Neural progenitor cell (in vitro differentiated cells): Measurements from ENCODE around the gene SAMD11. TPM values are rescaled to one million over a fixed set of nuclear protein-coding genes. Genes with fewer than 3 reads are reported as not detected.

Experiments used
- DNase-seq: peaks from one replicate; pipeline ENCODE4 v3.0.0-alpha.2; 2016; ENCODE audit warnings: low spot score
- H2AFZ ChIP-seq: fragments of 200-600 bp; sonication (generic); replicated peaks from 2 replicates; pipeline ENCODE4 v1.6.1; 2016; ENCODE audit warnings: antibody characterized with exemption
- H3F3A ChIP-seq: fragments of 200-600 bp; sonication (generic); 2 replicates; pipeline ENCODE4 v1.6.1; 2016; ENCODE audit warnings: antibody characterized with exemption, low read depth
- H3K27ac ChIP-seq: fragments of 200-600 bp; sonication (generic); 2 replicates; pipeline ENCODE4 v1.5.1; 2016; ENCODE audit warnings: mild to moderate bottlenecking
- H3K27me3 ChIP-seq: fragments of 200-600 bp; sonication (generic); 2 replicates; pipeline ENCODE4 v1.6.1; 2016; ENCODE audit warnings: mild to moderate bottlenecking, moderate library complexity
- H3K36me3 ChIP-seq: fragments of 200-600 bp; sonication (generic); 2 replicates; pipeline ENCODE4 v1.5.1; 2016
- H3K4me1 ChIP-seq: fragments of 200-600 bp; sonication (generic); 2 replicates; pipeline ENCODE4 v1.6.1; 2016; ENCODE audit warnings: mixed run types
- H3K4me2 ChIP-seq: fragments of 200-600 bp; sonication (generic); 2 replicates; pipeline ENCODE4 v1.6.1; 2016
- H3K4me3 ChIP-seq: fragments of 200-600 bp; sonication (generic); 2 replicates; pipeline ENCODE4 v1.5.1; 2016
- H3K79me2 ChIP-seq: fragments of 200-600 bp; sonication (generic); 2 replicates; pipeline ENCODE4 v1.6.1; 2016; ENCODE audit warnings: low read depth
- H3K9ac ChIP-seq: fragments of 200-600 bp; sonication (generic); 2 replicates; pipeline ENCODE4 v1.6.1; 2016
- H3K9me3 ChIP-seq: fragments of 200-600 bp; sonication (generic); 2 replicates; pipeline ENCODE4 v1.5.1; 2016; ENCODE audit warnings: low read depth
- H4K20me1 ChIP-seq: fragments of 200-600 bp; sonication (generic); 2 replicates; pipeline ENCODE4 v1.6.1; 2016; ENCODE audit warnings: low read depth
- H3K27ac Mint-ChIP-seq: 3 replicates; pipeline ENCODE4 v1.8.0; 2021; ENCODE audit warnings: mixed read lengths
- H3K27me3 Mint-ChIP-seq: 2 replicates; pipeline ENCODE4 v1.8.0; 2022; ENCODE audit warnings: low read depth, mild to moderate bottlenecking, inconsistent platforms, moderate library complexity, mixed read lengths; ENCODE audit not compliant: insufficient read depth
- H3K36me3 Mint-ChIP-seq: 3 replicates; pipeline ENCODE4 v1.8.0; 2021; ENCODE audit warnings: mixed read lengths
- H3K4me1 Mint-ChIP-seq: 3 replicates; pipeline ENCODE4 v1.8.0; 2021; ENCODE audit warnings: mixed read lengths
- H3K4me3 Mint-ChIP-seq: 3 replicates; pipeline ENCODE4 v1.8.0; 2021; ENCODE audit warnings: mild to moderate bottlenecking, moderate library complexity, mixed read lengths
- H3K9me3 Mint-ChIP-seq: 3 replicates; pipeline ENCODE4 v1.8.0; 2020; ENCODE audit warnings: mixed read lengths
- EZH2 ChIP-seq: fragments of 200-600 bp; sonication (generic); IDR thresholded peaks from 2 replicates; pipeline ENCODE4 v1.6.1; 2017; ENCODE audit warnings: antibody characterized with exemption, mild to moderate bottlenecking, moderate library complexity
- EZH2phosphoT487 ChIP-seq: fragments of 200-600 bp; sonication (generic); IDR thresholded peaks from 2 replicates; pipeline ENCODE4 v1.6.1; 2017; ENCODE audit warnings: antibody characterized with exemption
- total RNA-seq: library from RNA; depleted of rRNA; stranded (reverse); fragments of >200 nt; gene quantifications from 2 replicates; pipeline ENCODE4 v1.2.3, GENCODE V29; 2015; ENCODE audit warnings: low replicate concordance
- TF ChIP-seq, protein P1 (sequence below): fragments of 200-600 bp; sonication (generic); IDR thresholded peaks from 2 replicates; pipeline ENCODE4 v1.5.1; 2017; ENCODE audit warnings: antibody characterized with exemption, mild to moderate bottlenecking

SAMD11 gene
- total RNA-seq, 1 donor from 2014 or later, result not detected

DNA sequence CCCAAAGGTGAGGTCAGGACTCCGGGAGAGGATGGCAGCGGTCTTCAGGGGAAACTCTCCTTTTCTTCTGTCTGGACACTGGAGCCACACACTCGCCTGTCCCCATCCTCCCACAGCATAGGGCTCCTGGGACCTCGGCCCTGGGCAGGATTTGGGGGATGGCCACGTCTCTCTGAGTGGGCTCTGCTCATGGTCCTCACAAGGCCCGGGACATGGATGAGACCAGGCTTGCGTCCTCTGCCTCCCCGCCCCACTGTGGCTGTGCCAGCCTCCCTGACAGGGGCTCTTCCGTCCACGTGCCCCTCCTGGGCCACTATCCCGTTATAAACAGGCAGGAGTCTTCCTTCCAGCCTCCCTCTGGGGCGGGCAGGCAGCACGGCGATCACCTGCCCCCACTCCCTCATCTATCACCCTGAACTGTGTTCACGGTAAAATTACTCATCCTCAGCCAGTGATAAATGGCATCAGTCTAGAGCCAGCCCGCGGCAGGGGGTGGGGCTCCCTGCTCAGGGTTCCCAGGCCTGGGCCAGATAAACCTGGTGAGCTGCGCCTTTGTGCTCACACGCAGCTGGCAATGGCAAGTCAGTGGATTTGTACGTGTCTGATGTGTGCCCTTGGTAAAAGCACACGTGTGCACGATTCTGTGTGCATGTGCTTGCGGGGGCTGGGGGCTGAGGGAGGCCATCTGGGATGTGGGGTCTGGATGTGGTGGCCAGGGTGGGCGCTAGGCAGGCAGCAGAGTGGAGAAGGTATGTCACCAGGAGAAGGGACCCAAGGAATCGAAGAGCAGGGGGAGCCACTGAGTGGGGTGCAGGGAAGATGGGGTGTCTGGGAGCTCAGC lies 12.6 kb upstream of the SAMD11 start:
- Histone ChIP-seq H3K79me2 (no peaks in the 10 kb centered on the region), H4K20me1 (no peaks in the 10 kb centered on the region), H3K36me3 (no peaks in the 10 kb centered on the region), H3K4me2 (no peak overlapping the region), H3K27me3 (peaks cover 80% of the 10 kb centered on the region), H3K9ac (no peak overlapping the region), H3K4me3 (no peak overlapping the region), H3K9me3 (no peaks in the 10 kb centered on the region), H3F3A (peaks cover 5% of the 10 kb centered on the region), H3K27ac (no peak overlapping the region), H3K4me1 (no peaks in the 10 kb centered on the region), H2AFZ (no peak overlapping the region)
- no peak for TF ChIP-seq EZH2
- TF ChIP-seq, protein P1, sequence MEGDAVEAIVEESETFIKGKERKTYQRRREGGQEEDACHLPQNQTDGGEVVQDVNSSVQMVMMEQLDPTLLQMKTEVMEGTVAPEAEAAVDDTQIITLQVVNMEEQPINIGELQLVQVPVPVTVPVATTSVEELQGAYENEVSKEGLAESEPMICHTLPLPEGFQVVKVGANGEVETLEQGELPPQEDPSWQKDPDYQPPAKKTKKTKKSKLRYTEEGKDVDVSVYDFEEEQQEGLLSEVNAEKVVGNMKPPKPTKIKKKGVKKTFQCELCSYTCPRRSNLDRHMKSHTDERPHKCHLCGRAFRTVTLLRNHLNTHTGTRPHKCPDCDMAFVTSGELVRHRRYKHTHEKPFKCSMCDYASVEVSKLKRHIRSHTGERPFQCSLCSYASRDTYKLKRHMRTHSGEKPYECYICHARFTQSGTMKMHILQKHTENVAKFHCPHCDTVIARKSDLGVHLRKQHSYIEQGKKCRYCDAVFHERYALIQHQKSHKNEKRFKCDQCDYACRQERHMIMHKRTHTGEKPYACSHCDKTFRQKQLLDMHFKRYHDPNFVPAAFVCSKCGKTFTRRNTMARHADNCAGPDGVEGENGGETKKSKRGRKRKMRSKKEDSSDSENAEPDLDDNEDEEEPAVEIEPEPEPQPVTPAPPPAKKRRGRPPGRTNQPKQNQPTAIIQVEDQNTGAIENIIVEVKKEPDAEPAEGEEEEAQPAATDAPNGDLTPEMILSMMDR, result no peak
- TF ChIP-seq EZH2phosphoT487, result no peak
- Mint-ChIP-seq H3K27ac (no peak overlapping the region), H3K36me3 (peaks cover 5% of the 10 kb centered on the region), H3K4me3 (peak overlapping the region; percentile 41), H3K9me3 (peaks cover 6% of the 10 kb centered on the region), H3K27me3 (peaks cover 13% of the 10 kb centered on the region), H3K4me1 (peaks cover 20% of the 10 kb centered on the region)
- peak; percentile 1 for DNase-seq

DNA sequence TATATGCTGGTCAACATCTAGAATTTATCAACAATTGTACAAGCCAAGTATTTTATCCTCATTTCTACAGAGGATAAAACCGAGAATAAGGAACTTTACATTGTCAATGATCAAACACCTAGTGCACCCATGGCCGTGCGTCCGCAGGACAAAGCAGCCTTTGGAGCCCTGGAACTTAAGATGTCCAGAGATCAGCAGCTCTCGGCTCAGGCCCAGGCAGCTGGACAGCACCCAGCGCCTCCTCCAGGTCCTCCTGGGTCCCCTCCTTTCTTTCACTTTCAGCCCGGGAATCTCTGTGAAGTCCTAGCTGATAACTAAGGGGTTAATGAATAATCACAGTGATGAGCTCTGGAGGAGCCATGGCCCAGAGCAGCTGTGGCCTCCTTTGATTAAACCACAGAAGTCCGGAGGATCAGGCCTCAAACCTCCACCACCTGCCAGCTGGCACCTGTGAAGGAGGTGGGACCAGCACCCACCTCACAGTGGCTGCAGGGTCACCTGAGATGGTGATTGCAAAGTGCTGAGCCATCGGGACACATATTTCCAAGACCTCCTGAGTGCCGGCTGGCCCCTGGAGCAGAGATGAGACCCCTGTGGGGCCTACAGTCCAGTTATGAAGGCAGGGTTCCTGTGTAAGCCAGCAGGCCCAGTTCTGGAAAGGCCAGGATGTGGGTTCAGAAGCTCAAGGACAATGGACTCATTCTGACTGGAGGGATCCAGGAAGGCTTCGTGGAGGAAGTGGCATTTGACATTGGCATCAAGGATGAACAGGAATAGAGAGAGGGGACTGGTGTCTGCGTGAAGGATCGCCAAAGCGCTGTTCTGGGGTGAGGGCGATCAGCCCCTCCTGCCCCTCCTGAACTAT lies 11.6 kb upstream of the SAMD11 start:
- Mint-ChIP-seq H3K36me3 (peaks cover 3% of the 10 kb centered on the region), H3K4me1 (peaks cover 23% of the 10 kb centered on the region), H3K27me3 (peaks cover 11% of the 10 kb centered on the region), H3K27ac (no peak overlapping the region), H3K9me3 (peaks cover 6% of the 10 kb centered on the region), H3K4me3 (peak overlapping the region; percentile 0)
- Histone ChIP-seq H4K20me1 (no peaks in the 10 kb centered on the region), H3F3A (peaks cover under 1% of the 10 kb centered on the region), H3K27me3 (peaks cover 80% of the 10 kb centered on the region), H3K4me1 (no peaks in the 10 kb centered on the region), H3K79me2 (no peaks in the 10 kb centered on the region), H3K4me3 (no peak overlapping the region), H2AFZ (no peak overlapping the region), H3K4me2 (no peak overlapping the region), H3K27ac (no peak overlapping the region), H3K9me3 (no peaks in the 10 kb centered on the region), H3K36me3 (no peaks in the 10 kb centered on the region), H3K9ac (no peak overlapping the region)
- TF ChIP-seq EZH2phosphoT487, result no peak
- peak; percentile 6 for TF ChIP-seq EZH2
- DNase-seq, result peak; percentile 1

DNA sequence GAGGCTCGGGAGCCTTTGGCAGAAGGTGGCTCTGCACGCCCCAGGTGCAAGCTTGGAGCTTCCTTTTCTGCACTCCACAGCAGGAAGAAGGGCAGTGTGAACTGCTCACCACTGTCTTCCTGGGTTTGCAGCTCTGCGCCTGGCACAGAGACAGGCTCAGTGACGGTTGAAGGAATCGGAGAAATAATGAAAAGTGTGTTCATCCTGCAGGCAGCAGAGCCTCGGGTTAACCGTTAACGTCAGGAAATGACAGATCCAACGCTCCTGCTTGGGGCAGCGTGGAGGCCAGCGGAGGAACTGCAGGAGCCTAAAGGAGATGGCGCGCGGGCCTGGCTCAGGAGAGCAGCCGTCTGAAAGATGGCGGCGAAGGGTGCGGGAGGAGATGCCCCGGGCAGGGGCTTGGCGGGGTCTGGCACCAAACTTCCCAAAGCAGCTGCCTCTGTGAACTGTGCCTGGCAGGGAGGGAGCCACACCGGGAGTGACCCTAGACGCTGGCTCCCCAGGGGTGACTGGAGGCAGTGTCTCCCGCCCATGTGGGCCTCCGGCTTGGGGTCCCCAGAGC lies 10.9 kb upstream of the SAMD11 start:
- H3K4me1 Mint-ChIP-seq, result peaks cover 29% of the 10 kb centered on the region
- peak; percentile 55 for DNase-seq
- TF ChIP-seq EZH2 (no peak), EZH2phosphoT487 (no peak)
- TF ChIP-seq, protein P1, result peak; percentile 37
- Histone ChIP-seq H3K79me2 (no peaks in the 10 kb centered on the region), H3K4me3 (no peak overlapping the region), H3K4me2 (no peak overlapping the region), H4K20me1 (no peaks in the 10 kb centered on the region), H3K9ac (no peak overlapping the region), H3K27me3 (peaks cover 80% of the 10 kb centered on the region), H3K9me3 (no peaks in the 10 kb centered on the region), H3K4me1 (no peaks in the 10 kb centered on the region), H2AFZ (no peak overlapping the region), H3K27ac (no peak overlapping the region), H3K36me3 (no peaks in the 10 kb centered on the region), H3F3A (no peaks in the 10 kb centered on the region)
- peaks cover 13% of the 10 kb centered on the region for H3K27me3 Mint-ChIP-seq
- no peak overlapping the region for H3K27ac Mint-ChIP-seq
- H3K9me3 Mint-ChIP-seq, result peaks cover 6% of the 10 kb centered on the region
- H3K36me3 Mint-ChIP-seq, result peaks cover 3% of the 10 kb centered on the region
- peak overlapping the region; percentile 0 for H3K4me3 Mint-ChIP-seq
